ENCODE results near the gene C15orf62. TPM values are rescaled to one million over a fixed set of nuclear protein-coding genes. Genes with fewer than 3 reads are reported as not detected.

C15orf62 gene
- total RNA-seq, 2 experiments from 2014 or later, result 0.10 to 0.33 TPM

- peak; percentile 83 for DNase-seq
- Mint-ChIP-seq H3K27ac (peak overlapping the region; percentile 50), H3K4me3 (no peak overlapping the region), H3K4me1 (ENCODE audit: low read depth) (peaks cover 33% of the 10 kb centered on the region), H3K27me3 (ENCODE audit: low read depth) (no peaks in the 10 kb centered on the region), H3K9me3 (no peaks in the 10 kb centered on the region), H3K36me3 (ENCODE audit: low read depth) (peaks cover 3% of the 10 kb centered on the region)
- intact Hi-C loops (cut with micrococcal nuclease), result loop anchor here (1.0 to 5.0 kb wide), 4 partner anchors 20 to 193 kb away; partner anchors contain the start of genes DNAJC17, KNL1, RAD51 and VPS18
- CTCF ChIA-PET, result interaction anchor here (0.6 to 2.1 kb wide), 7 partner anchors 16 to 107 kb away, joined by 3 to 7 read pairs (median 3); no protein-coding TSS in a partner anchor
Observed at GRCh38 chr15:40787344-40787841, 17.6 kb downstream of the C15orf62 start.

DNA sequence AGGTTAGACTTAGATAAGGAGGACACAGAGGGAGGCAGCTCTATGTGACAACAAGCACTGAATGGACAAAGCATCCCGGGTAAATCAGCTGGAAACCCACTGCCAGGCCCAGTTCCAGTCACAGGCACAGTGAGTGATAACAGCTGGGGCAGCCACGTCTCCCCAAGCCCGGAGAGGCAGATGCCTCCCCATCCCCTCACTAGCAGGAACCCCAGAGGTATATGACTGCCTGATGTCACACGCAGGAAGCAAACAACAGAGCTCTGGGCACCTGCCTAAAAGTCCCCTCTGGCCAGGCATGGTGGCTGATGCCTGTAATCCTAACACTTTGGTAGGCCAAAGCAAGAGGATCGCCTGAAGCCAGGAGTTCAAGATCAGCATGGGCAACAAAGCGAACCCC lies 18.2 kb downstream of the C15orf62 start:
- peaks cover 1% of the 10 kb centered on the region for H3K36me3 Mint-ChIP-seq (ENCODE audit: low read depth)
- H3K4me3 Mint-ChIP-seq, result no peak overlapping the region
- H3K27me3 Mint-ChIP-seq (ENCODE audit: low read depth), result no peaks in the 10 kb centered on the region
- intact Hi-C loops (cut with micrococcal nuclease), result loop anchor here (1.0 to 5.0 kb wide), 4 partner anchors 19 to 194 kb away; partner anchors contain the start of genes DNAJC17, KNL1, RAD51 and VPS18
- peak overlapping the region; percentile 50 for H3K27ac Mint-ChIP-seq
- peaks cover 31% of the 10 kb centered on the region for H3K4me1 Mint-ChIP-seq (ENCODE audit: low read depth)
- H3K9me3 Mint-ChIP-seq, result no peaks in the 10 kb centered on the region
- no peak for DNase-seq
- CTCF ChIA-PET, result interaction anchor here (0.6 to 1.8 kb wide), 7 partner anchors 16 to 104 kb away, joined by 3 to 5 read pairs (median 3); no protein-coding TSS in a partner anchor

- peaks cover 40% of the 10 kb centered on the region for H3K4me1 Mint-ChIP-seq (ENCODE audit: low read depth)
Observed at GRCh38 chr15:40789119-40789518, 19.3 kb downstream of the C15orf62 start.

DNA sequence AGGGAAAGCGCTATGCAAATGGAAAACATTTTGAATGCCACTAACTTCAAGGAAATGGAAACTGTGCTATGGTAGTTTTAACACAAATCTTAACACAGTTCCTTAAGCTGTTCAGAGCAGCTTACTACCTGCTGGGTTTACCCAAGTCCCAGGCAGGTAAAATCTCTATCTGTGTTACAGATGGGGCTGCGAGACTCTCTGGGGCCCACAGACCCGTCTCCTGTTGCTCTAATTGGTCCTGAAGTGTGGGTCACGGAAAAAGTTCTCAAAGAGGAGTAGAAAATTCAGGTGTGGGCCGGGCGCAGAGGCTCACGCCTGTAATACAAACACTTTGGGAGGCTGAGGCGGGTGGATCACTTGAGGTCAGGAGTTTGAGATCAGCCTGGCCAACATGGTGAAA lies 20.2 kb downstream of the C15orf62 start:
- DNase-seq, result no peak
- no peaks in the 10 kb centered on the region for H3K9me3 Mint-ChIP-seq
- CTCF ChIA-PET, result interaction anchor here (0.8 kb wide), 1 partner anchor 23 kb away, joined by 3 read pairs; no protein-coding TSS in a partner anchor
- no peaks in the 10 kb centered on the region for H3K27me3 Mint-ChIP-seq (ENCODE audit: low read depth)
- H3K36me3 Mint-ChIP-seq (ENCODE audit: low read depth), result peaks cover 1% of the 10 kb centered on the region
- intact Hi-C loops (cut with micrococcal nuclease), result loop anchor here (5.0 kb wide), 1 partner anchor 93 kb away; the partner anchor contains the start of gene RAD51
- H3K27ac Mint-ChIP-seq, result no peak overlapping the region
- H3K4me3 Mint-ChIP-seq, result no peak overlapping the region
- peaks cover 40% of the 10 kb centered on the region for H3K4me1 Mint-ChIP-seq (ENCODE audit: low read depth)

More at GRCh38 chr15:40789119-40789518, 19.3 kb downstream of the C15orf62 start:
- no peaks in the 10 kb centered on the region for H3K9me3 Mint-ChIP-seq
- CTCF ChIA-PET, result interaction anchor here (1.8 kb wide), 1 partner anchor 69 kb away, joined by 5 read pairs; no protein-coding TSS in a partner anchor
- H3K36me3 Mint-ChIP-seq (ENCODE audit: low read depth), result peaks cover 1% of the 10 kb centered on the region
- no peak overlapping the region for H3K27ac Mint-ChIP-seq
- H3K4me3 Mint-ChIP-seq, result no peak overlapping the region
- DNase-seq, result no peak
- intact Hi-C loops (cut with micrococcal nuclease), result loop anchor here (5.0 kb wide), 1 partner anchor 92 kb away; the partner anchor contains the start of gene RAD51
- H3K27me3 Mint-ChIP-seq (ENCODE audit: low read depth), result no peaks in the 10 kb centered on the region

DNA sequence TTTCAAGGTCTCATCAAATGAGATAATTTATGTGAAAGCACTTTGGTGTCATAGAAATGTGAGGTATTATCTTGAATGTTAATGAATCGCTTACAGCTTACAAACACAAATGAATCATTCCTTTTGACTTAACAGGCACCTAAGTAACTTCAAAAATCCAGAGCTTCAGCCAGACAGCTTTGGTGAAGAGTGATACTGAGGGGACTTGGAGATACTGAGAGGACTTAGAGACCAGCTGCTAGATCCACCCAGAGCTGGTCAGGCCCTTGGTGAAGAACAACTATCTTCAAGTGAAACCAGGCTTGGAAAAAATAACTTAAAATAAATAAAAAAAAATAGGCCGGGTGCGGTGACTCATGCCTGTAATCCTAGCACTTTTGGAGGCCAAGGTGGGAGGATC lies 20.9 kb downstream of the C15orf62 start:
- Mint-ChIP-seq H3K4me1 (ENCODE audit: low read depth) (peaks cover 43% of the 10 kb centered on the region), H3K36me3 (ENCODE audit: low read depth) (peaks cover 1% of the 10 kb centered on the region), H3K9me3 (no peaks in the 10 kb centered on the region), H3K4me3 (no peak overlapping the region), H3K27ac (no peak overlapping the region), H3K27me3 (ENCODE audit: low read depth) (no peaks in the 10 kb centered on the region)
- DNase-seq, result no peak
- intact Hi-C loops (cut with micrococcal nuclease), result no loop called here
- CTCF ChIA-PET, result interaction anchor here (0.8 to 1.3 kb wide), 2 partner anchors 9 to 24 kb away, joined by 3 to 7 read pairs; no protein-coding TSS in a partner anchor

DNA sequence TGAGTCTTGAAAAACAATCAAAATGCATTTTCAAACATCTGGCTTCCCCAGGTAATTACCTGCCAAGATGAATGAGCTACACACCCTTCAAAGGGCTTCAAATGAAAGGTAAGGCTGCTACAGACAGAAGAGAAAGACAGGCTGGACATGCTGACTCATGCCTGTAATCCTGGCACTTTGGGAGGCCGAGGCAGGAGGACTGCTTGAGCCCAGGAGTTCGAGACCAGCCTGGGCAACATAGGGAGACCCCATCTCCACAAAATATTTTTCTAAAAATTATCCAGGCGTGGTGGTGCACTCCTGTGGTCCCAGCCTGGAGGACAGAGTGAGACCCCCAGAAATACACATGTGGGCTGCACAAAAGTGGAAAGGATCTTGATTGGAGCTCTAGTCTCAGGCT lies 22.6 kb downstream of the C15orf62 start:
- H3K9me3 Mint-ChIP-seq, result no peaks in the 10 kb centered on the region
- no peak overlapping the region for H3K4me3 Mint-ChIP-seq
- intact Hi-C loops (cut with micrococcal nuclease), result no loop called here
- CTCF ChIA-PET, result interaction anchor here (0.6 kb wide), 1 partner anchor 475 kb away, joined by 3 read pairs; no protein-coding TSS in a partner anchor
- H3K4me1 Mint-ChIP-seq (ENCODE audit: low read depth), result peaks cover 33% of the 10 kb centered on the region
- no peak overlapping the region for H3K27ac Mint-ChIP-seq
- no peak for DNase-seq
- no peaks in the 10 kb centered on the region for H3K27me3 Mint-ChIP-seq (ENCODE audit: low read depth)
- peaks cover 1% of the 10 kb centered on the region for H3K36me3 Mint-ChIP-seq (ENCODE audit: low read depth)

GRCh38 chr15:40793216-40793989 lies 23.6 kb downstream of the C15orf62 start:
- intact Hi-C loops (cut with micrococcal nuclease), result no loop called here
- peak; percentile 52 for DNase-seq
- CTCF ChIA-PET, result interaction anchor here (0.6 to 1.0 kb wide), 3 partner anchors 13 to 474 kb away, joined by 3 read pairs; no protein-coding TSS in a partner anchor

GRCh38 chr15:40796041-40796440 lies 26.3 kb downstream of the C15orf62 start:
- intact Hi-C loops (cut with micrococcal nuclease), result no loop called here
- H3K9me3 Mint-ChIP-seq, result no peaks in the 10 kb centered on the region
- H3K4me1 Mint-ChIP-seq (ENCODE audit: low read depth), result peaks cover 39% of the 10 kb centered on the region
- no peak for DNase-seq
- CTCF ChIA-PET, result no interaction called here
- H3K27ac Mint-ChIP-seq, result no peak overlapping the region
- H3K4me3 Mint-ChIP-seq, result no peak overlapping the region
- no peaks in the 10 kb centered on the region for H3K27me3 Mint-ChIP-seq (ENCODE audit: low read depth)
- peaks cover 15% of the 10 kb centered on the region for H3K36me3 Mint-ChIP-seq (ENCODE audit: low read depth)

More at GRCh38 chr15:40793216-40793989, 23.6 kb downstream of the C15orf62 start:
- H3K9me3 Mint-ChIP-seq, result no peaks in the 10 kb centered on the region
- H3K27me3 Mint-ChIP-seq (ENCODE audit: low read depth), result no peaks in the 10 kb centered on the region
- peaks cover 32% of the 10 kb centered on the region for H3K4me1 Mint-ChIP-seq (ENCODE audit: low read depth)
- H3K27ac Mint-ChIP-seq, result no peak overlapping the region
- H3K4me3 Mint-ChIP-seq, result no peak overlapping the region
- peaks cover 9% of the 10 kb centered on the region for H3K36me3 Mint-ChIP-seq (ENCODE audit: low read depth)

DNA sequence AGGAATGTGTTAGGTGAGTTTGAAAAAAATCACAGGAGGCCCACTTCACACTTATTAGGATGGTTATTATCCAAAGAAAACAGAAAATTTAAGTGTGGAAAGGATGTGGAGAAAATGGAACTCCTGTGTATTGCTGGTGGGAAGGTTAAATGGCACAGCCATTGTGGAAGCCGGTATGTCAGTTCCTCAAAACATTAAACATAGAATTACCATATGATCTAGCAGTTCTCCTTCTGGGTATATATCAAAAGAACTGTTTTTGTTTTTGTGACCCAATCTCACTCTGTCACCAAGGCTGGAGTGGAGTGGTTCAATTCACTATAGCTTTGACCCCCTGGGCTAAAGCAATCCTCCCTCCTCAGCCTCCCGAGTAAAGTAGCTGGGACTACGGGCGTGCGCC lies 26.7 kb downstream of the C15orf62 start:
- H3K4me3 Mint-ChIP-seq, result no peak overlapping the region
- CTCF ChIA-PET, result interaction anchor here (1.1 kb wide), 2 partner anchors 10 to 14 kb away, joined by 3 read pairs; no protein-coding TSS in a partner anchor
- no peaks in the 10 kb centered on the region for H3K27me3 Mint-ChIP-seq (ENCODE audit: low read depth)
- DNase-seq, result no peak
- no peak overlapping the region for H3K27ac Mint-ChIP-seq
- H3K9me3 Mint-ChIP-seq, result no peaks in the 10 kb centered on the region
- peaks cover 17% of the 10 kb centered on the region for H3K36me3 Mint-ChIP-seq (ENCODE audit: low read depth)
- intact Hi-C loops (cut with micrococcal nuclease), result no loop called here
- H3K4me1 Mint-ChIP-seq (ENCODE audit: low read depth), result peaks cover 41% of the 10 kb centered on the region

DNA sequence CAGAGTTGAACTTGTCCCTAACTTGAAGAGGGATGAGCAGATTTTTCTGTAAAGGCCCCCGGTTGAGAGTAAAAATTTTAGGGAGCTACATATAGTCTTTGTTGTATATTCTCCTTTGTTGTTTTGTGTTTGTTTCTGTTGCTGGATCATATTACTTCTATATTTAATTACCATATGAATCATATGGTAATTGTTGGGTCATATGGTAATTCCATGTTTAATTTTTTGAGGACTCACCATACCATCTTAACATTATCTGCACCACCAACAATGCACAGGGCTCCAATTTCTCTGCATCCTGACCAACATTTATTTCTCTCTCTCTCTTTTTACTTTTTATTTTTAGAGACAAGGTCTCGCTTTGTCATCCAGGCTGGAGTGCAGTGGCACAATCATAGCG lies 29.7 kb downstream of the C15orf62 start:
- no peak for DNase-seq
- Mint-ChIP-seq H3K4me1 (ENCODE audit: low read depth) (peaks cover 42% of the 10 kb centered on the region), H3K9me3 (no peaks in the 10 kb centered on the region), H3K27me3 (ENCODE audit: low read depth) (no peaks in the 10 kb centered on the region), H3K36me3 (ENCODE audit: low read depth) (peaks cover 24% of the 10 kb centered on the region), H3K4me3 (no peak overlapping the region), H3K27ac (no peak overlapping the region)
- CTCF ChIA-PET, result interaction anchor here (0.6 kb wide), 1 partner anchor 22 kb away, joined by 4 read pairs; no protein-coding TSS in a partner anchor
- intact Hi-C loops (cut with micrococcal nuclease), result no loop called here

- Mint-ChIP-seq H3K4me3 (no peak overlapping the region), H3K4me1 (ENCODE audit: low read depth) (peaks cover 42% of the 10 kb centered on the region), H3K9me3 (no peaks in the 10 kb centered on the region), H3K27me3 (ENCODE audit: low read depth) (no peaks in the 10 kb centered on the region), H3K27ac (no peak overlapping the region), H3K36me3 (ENCODE audit: low read depth) (peaks cover 24% of the 10 kb centered on the region)
- intact Hi-C loops (cut with micrococcal nuclease), result no loop called here
- CTCF ChIA-PET, result interaction anchor here (0.6 to 1.2 kb wide), 6 partner anchors 16 to 118 kb away, joined by 3 to 6 read pairs (median 4); no protein-coding TSS in a partner anchor
- DNase-seq, result no peak
Observed at GRCh38 chr15:40803076-40803475, 33.3 kb downstream of the C15orf62 start.

GRCh38 chr15:40803688-40804087 lies 33.9 kb downstream of the C15orf62 start:
- no peak for DNase-seq
- Mint-ChIP-seq H3K27ac (no peak overlapping the region), H3K27me3 (ENCODE audit: low read depth) (no peaks in the 10 kb centered on the region), H3K9me3 (no peaks in the 10 kb centered on the region), H3K36me3 (ENCODE audit: low read depth) (peaks cover 21% of the 10 kb centered on the region), H3K4me1 (ENCODE audit: low read depth) (peaks cover 42% of the 10 kb centered on the region), H3K4me3 (no peak overlapping the region)
- intact Hi-C loops (cut with micrococcal nuclease), result no loop called here
- CTCF ChIA-PET, result interaction anchor here (0.6 to 1.2 kb wide), 8 partner anchors 16 to 215 kb away, joined by 3 to 6 read pairs (median 4); no protein-coding TSS in a partner anchor
